ENCODE measurements around the gene C12orf76.

DNA sequence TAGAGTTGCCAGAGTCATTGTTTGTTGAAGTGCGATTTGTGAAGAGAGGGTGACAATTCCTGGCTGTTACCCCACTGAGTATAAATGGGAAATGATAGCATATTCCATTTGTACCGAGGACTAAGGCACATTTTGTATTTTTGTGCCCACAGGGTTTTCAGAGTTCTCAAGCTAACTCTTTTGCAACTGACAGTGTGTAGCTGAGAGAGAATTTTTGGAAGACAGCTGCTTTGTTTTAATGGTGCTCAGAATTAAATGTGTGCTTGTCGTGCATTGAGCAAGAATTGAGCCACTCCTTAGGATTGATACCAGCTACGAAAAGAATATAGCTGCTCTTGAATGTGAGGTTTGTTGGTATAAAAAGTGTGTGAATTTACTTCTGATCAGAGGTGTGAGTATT is 27.4 kb downstream of the C12orf76 start:
- TF ChIP-seq, protein P1, sequence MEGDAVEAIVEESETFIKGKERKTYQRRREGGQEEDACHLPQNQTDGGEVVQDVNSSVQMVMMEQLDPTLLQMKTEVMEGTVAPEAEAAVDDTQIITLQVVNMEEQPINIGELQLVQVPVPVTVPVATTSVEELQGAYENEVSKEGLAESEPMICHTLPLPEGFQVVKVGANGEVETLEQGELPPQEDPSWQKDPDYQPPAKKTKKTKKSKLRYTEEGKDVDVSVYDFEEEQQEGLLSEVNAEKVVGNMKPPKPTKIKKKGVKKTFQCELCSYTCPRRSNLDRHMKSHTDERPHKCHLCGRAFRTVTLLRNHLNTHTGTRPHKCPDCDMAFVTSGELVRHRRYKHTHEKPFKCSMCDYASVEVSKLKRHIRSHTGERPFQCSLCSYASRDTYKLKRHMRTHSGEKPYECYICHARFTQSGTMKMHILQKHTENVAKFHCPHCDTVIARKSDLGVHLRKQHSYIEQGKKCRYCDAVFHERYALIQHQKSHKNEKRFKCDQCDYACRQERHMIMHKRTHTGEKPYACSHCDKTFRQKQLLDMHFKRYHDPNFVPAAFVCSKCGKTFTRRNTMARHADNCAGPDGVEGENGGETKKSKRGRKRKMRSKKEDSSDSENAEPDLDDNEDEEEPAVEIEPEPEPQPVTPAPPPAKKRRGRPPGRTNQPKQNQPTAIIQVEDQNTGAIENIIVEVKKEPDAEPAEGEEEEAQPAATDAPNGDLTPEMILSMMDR (IDR thresholded peaks at IDR 0.05; ENCODE audit: poor library complexity), result no peak
- no peak for TF ChIP-seq EZH2phosphoT487 (IDR thresholded peaks at IDR 0.05; ENCODE audit: low read depth, severe bottlenecking, unreplicated experiment)

Measured in hepatocyte (in vitro differentiated cells).